H9 (cell line): ENCODE measurements around the gene NRXN3. TPM values are rescaled to one million over a fixed set of nuclear protein-coding genes. Genes with fewer than 3 reads are reported as not detected.

ENCODE experiments used
- DNase-seq: peaks from one replicate; pipeline ENCODE4 v3.0.0-alpha.2; 2017
- H2AFZ ChIP-seq: one replicate; pipeline ENCODE4 v1.6.1; 2013; ENCODE audit warnings: mild to moderate bottlenecking, low read length, control low read depth, moderate library complexity
- H2AK5ac ChIP-seq: 2 replicates; pipeline ENCODE4 v1.6.1; 2013; ENCODE audit warnings: low read length, control low read depth, mixed read lengths; ENCODE audit not compliant: insufficient read length
- H2BK120ac ChIP-seq: one replicate; pipeline ENCODE4 v1.6.1; 2013; ENCODE audit warnings: low read depth, mild to moderate bottlenecking, low read length, control low read depth, inconsistent platforms; ENCODE audit not compliant: poor library complexity, severe bottlenecking
- H2BK12ac ChIP-seq: 2 replicates; pipeline ENCODE4 v1.6.1; 2013; ENCODE audit warnings: low read length, control low read depth, mixed read lengths, low read depth; ENCODE audit not compliant: insufficient read length
- H2BK15ac ChIP-seq: 2 replicates; pipeline ENCODE4 v1.6.1; 2013; ENCODE audit warnings: low read depth, low read length, control low read depth
- H2BK20ac ChIP-seq: one replicate; pipeline ENCODE4 v1.6.1; 2013; ENCODE audit warnings: low read depth, mild to moderate bottlenecking, low read length, control low read depth, inconsistent platforms; ENCODE audit not compliant: poor library complexity, severe bottlenecking
- H2BK5ac ChIP-seq: 2 replicates; pipeline ENCODE4 v1.6.1; 2013; ENCODE audit warnings: low read length, control low read depth, mixed read lengths; ENCODE audit not compliant: insufficient read length
- H3K14ac ChIP-seq: 2 replicates; pipeline ENCODE4 v1.6.1; 2013; ENCODE audit warnings: low read length, control low read depth; ENCODE audit not compliant: insufficient read depth
- H3K18ac ChIP-seq: 2 replicates; pipeline ENCODE4 v1.6.1; 2013; ENCODE audit warnings: low read depth, mild to moderate bottlenecking, mixed read lengths, low read length, control low read depth; ENCODE audit not compliant: insufficient read length
- H3K23ac ChIP-seq: 2 replicates; pipeline ENCODE4 v1.6.1; 2013; ENCODE audit warnings: low read length, control low read depth, mixed read lengths, low read depth; ENCODE audit not compliant: insufficient read length
- H3K23me2 ChIP-seq: 2 replicates; pipeline ENCODE4 v1.6.1; 2013; ENCODE audit warnings: low read depth, mild to moderate bottlenecking, mixed read lengths, low read length, control low read depth; ENCODE audit not compliant: insufficient read length, poor library complexity, severe bottlenecking
- H3K27ac ChIP-seq: 2 replicates; pipeline ENCODE4 v1.5.1; 2013; ENCODE audit warnings: low read length, control low read depth, mixed read lengths, low read depth; ENCODE audit not compliant: insufficient read length
- H3K27me3 ChIP-seq: 2 replicates; pipeline ENCODE4 v1.6.1; 2013; ENCODE audit warnings: low read length, control low read depth, inconsistent platforms; ENCODE audit not compliant: insufficient read depth
- H3K4ac ChIP-seq: 2 replicates; pipeline ENCODE4 v1.6.1; 2013; ENCODE audit warnings: low read depth, mild to moderate bottlenecking, control low read depth, inconsistent platforms, low read length, moderate library complexity
- H3K4me1 ChIP-seq: 2 replicates; pipeline ENCODE4 v1.6.1; 2013; ENCODE audit warnings: low read length, control low read depth, inconsistent platforms; ENCODE audit not compliant: insufficient read depth
- H3K4me2 ChIP-seq: 2 replicates; pipeline ENCODE4 v1.6.1; 2013; ENCODE audit warnings: low read length, control low read depth, mixed read lengths; ENCODE audit not compliant: insufficient read length, insufficient read depth
- H3K56ac ChIP-seq: 2 replicates; pipeline ENCODE4 v1.6.1; 2013; ENCODE audit warnings: low read depth, mild to moderate bottlenecking, mixed read lengths, low read length, control low read depth; ENCODE audit not compliant: insufficient read length
- H3K79me1 ChIP-seq: 2 replicates; pipeline ENCODE4 v1.6.1; 2013; ENCODE audit warnings: low read depth, mild to moderate bottlenecking, moderate library complexity, low read length, control low read depth, inconsistent platforms; ENCODE audit not compliant: insufficient read depth, poor library complexity, severe bottlenecking
- H3K79me2 ChIP-seq: 2 replicates; pipeline ENCODE4 v1.6.1; 2013; ENCODE audit warnings: low read length, control low read depth, inconsistent platforms; ENCODE audit not compliant: insufficient read depth
- H3K9ac ChIP-seq: 2 replicates; pipeline ENCODE4 v1.6.1; 2013; ENCODE audit warnings: low read length, control low read depth, mixed read lengths; ENCODE audit not compliant: insufficient read length; ENCODE audit errors: extremely low read depth
- H3K9me3 ChIP-seq: one replicate; pipeline ENCODE4 v1.6.1; 2013; ENCODE audit warnings: low read depth, low read length, inconsistent platforms; ENCODE audit not compliant: control insufficient read depth
- H3T11ph ChIP-seq: one replicate; pipeline ENCODE4 v1.6.1; 2013; ENCODE audit warnings: mild to moderate bottlenecking, low read length, control low read depth, inconsistent platforms
- H4K20me1 ChIP-seq: one replicate; pipeline ENCODE4 v1.6.1; 2013; ENCODE audit not compliant: control insufficient read depth, insufficient read length, insufficient read depth
- H4K5ac ChIP-seq: 2 replicates; pipeline ENCODE4 v1.6.1; 2013; ENCODE audit warnings: low read depth, mild to moderate bottlenecking, mixed read lengths, low read length, control low read depth; ENCODE audit not compliant: insufficient read length
- H4K8ac ChIP-seq: replicated peaks from 2 replicates; pipeline ENCODE4 v1.6.1; 2013; ENCODE audit warnings: low read length, control low read depth, mixed read lengths, low read depth; ENCODE audit not compliant: insufficient read length
- H4K91ac ChIP-seq: 2 replicates; pipeline ENCODE4 v1.6.1; 2013; ENCODE audit warnings: low read depth, mild to moderate bottlenecking, moderate library complexity, mixed read lengths, low read length, control low read depth; ENCODE audit not compliant: insufficient read length
- H3K27ac Mint-ChIP-seq, 3 experiments: 2 replicates in 2 of 3; 3 replicates in 1 of 3; pipeline ENCODE4 v1.8.0; 2020 to 2021; ENCODE audit warnings: mixed read lengths in 3 of 3, mild to moderate bottlenecking in 1 of 3, moderate library complexity in 1 of 3
- H3K27me3 Mint-ChIP-seq: 2 replicates; pipeline ENCODE4 v1.8.0; 2021; ENCODE audit warnings: low read depth, mild to moderate bottlenecking, moderate library complexity, mixed read lengths
- H3K36me3 Mint-ChIP-seq, 3 experiments: 2 replicates in 2 of 3; 3 replicates in 1 of 3; pipeline ENCODE4 v1.8.0; 2020 to 2021; ENCODE audit warnings: low read depth in 3 of 3, mixed read lengths in 3 of 3; ENCODE audit not compliant: insufficient read depth in 1 of 3
- H3K4me1 Mint-ChIP-seq, 2 experiments: 2 replicates each; pipeline ENCODE4 v1.8.0; 2020; ENCODE audit warnings: mixed read lengths in 2 of 2
- H3K4me3 Mint-ChIP-seq, 2 experiments: 2 replicates in 1 of 2; 3 replicates in 1 of 2; pipeline ENCODE4 v1.8.0; 2020 to 2021; ENCODE audit warnings: mild to moderate bottlenecking in 2 of 2, mixed read lengths in 2 of 2, moderate library complexity in 1 of 2
- H3K9me3 Mint-ChIP-seq, 2 experiments: 2 replicates in 1 of 2; 3 replicates in 1 of 2; pipeline ENCODE4 v1.8.0; 2020; ENCODE audit warnings: mild to moderate bottlenecking in 2 of 2, mixed read lengths in 2 of 2, moderate library complexity in 1 of 2
- WGBS: extraction: QIAGEN DNeasy Blood & Tissue Kit; methylation state at CpG from one replicate; pipeline ENCODE4 v1.1.7; 2013; ENCODE audit warnings: missing lambda C conversion rate, low lambda C conversion rate, mixed read lengths; ENCODE audit not compliant: insufficient read length; ENCODE audit errors: extremely low coverage; 5-methylcytosine and 5-hydroxymethylcytosine counted together
- total RNA-seq: library from RNA; stranded (reverse); gene quantifications from 2 replicates; pipeline ENCODE4 v1.2.1, GENCODE V29; 2021
- TF ChIP-seq, protein P1 (sequence below): fragments of 200-600 bp; sonication (generic); conservative IDR thresholded peaks from 3 replicates; pipeline ENCODE4 v1.8.0; 2021; ENCODE audit warnings: antibody characterized with exemption, mild to moderate bottlenecking

Gene NRXN3
- total RNA-seq, 1 experiment from 2014 or later, result 1.8 TPM

DNA sequence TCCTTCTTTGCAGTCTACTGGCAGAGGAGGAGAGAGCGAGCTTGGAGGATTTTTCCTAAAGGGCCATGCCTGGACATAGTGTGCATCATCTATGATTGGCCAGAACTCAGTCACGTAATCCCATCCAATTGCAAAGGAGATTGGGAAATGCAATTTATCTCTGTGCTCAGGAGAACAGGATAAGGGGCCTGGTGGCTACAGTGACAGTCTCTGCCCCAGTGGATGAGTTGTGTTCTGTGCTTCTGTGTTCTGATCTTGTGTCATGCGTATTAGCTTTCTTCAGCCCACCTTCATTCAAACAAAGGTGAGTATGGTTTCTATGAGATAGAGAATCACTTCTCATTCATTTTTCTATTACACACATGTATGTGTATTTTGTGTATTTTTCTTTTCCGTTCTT is 144.3 kb downstream of the NRXN3 start:
- no peak for DNase-seq
- no peak overlapping the region for H2BK15ac ChIP-seq
- no peak overlapping the region for H3K56ac ChIP-seq
- no peak overlapping the region for H2BK5ac ChIP-seq
- no peaks in the 10 kb centered on the region for H3K9me3 ChIP-seq
- Mint-ChIP-seq H3K36me3 (no peaks in the 10 kb centered on the region), H3K4me3 (no peak overlapping the region), H3K4me1 (peaks cover 31 to 39% of the 10 kb centered on the region in 2 experiments), H3K9me3 (no peaks in the 10 kb centered on the region), H3K27ac (peak overlapping the region in 1 of 3 experiments; percentile 60; a peak in 3 of 7 replicates), H3K27me3 (no peaks in the 10 kb centered on the region)
- no peak overlapping the region for H3K27ac ChIP-seq
- H2AFZ ChIP-seq, result no peak overlapping the region
- H3K9ac ChIP-seq, result no peak overlapping the region
- no peak overlapping the region for H2BK20ac ChIP-seq
- no peak overlapping the region for H2AK5ac ChIP-seq
- TF ChIP-seq, protein P1, sequence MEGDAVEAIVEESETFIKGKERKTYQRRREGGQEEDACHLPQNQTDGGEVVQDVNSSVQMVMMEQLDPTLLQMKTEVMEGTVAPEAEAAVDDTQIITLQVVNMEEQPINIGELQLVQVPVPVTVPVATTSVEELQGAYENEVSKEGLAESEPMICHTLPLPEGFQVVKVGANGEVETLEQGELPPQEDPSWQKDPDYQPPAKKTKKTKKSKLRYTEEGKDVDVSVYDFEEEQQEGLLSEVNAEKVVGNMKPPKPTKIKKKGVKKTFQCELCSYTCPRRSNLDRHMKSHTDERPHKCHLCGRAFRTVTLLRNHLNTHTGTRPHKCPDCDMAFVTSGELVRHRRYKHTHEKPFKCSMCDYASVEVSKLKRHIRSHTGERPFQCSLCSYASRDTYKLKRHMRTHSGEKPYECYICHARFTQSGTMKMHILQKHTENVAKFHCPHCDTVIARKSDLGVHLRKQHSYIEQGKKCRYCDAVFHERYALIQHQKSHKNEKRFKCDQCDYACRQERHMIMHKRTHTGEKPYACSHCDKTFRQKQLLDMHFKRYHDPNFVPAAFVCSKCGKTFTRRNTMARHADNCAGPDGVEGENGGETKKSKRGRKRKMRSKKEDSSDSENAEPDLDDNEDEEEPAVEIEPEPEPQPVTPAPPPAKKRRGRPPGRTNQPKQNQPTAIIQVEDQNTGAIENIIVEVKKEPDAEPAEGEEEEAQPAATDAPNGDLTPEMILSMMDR, result no peak
- H4K8ac ChIP-seq, result no peak overlapping the region
- H2BK120ac ChIP-seq, result no peak overlapping the region
- no peak overlapping the region for H4K91ac ChIP-seq
- H3K4ac ChIP-seq, result no peak overlapping the region
- H3K79me2 ChIP-seq, result no peaks in the 10 kb centered on the region
- no CpG with 5 or more reads among the region's 4 CpGs for WGBS
- no peak overlapping the region for H3K23ac ChIP-seq
- no peak overlapping the region for H3T11ph ChIP-seq
- no peak overlapping the region for H4K5ac ChIP-seq
- no peak overlapping the region for H3K18ac ChIP-seq
- no peak overlapping the region for H2BK12ac ChIP-seq
- no peaks in the 10 kb centered on the region for H3K23me2 ChIP-seq
- no peaks in the 10 kb centered on the region for H3K27me3 ChIP-seq
- H3K4me1 ChIP-seq, result no peaks in the 10 kb centered on the region
- no peak overlapping the region for H3K14ac ChIP-seq
- H3K79me1 ChIP-seq, result no peaks in the 10 kb centered on the region
- no peaks in the 10 kb centered on the region for H4K20me1 ChIP-seq
- H3K4me2 ChIP-seq, result no peak overlapping the region
